ENCODE measurements around the gene ZNF792.
"Not testable (repeated sequence)": the region's sequence is repeated elsewhere in the genome, so short reads cannot be mapped to it uniquely, and the experiment has no call there.

Gene ZNF792

DNA sequence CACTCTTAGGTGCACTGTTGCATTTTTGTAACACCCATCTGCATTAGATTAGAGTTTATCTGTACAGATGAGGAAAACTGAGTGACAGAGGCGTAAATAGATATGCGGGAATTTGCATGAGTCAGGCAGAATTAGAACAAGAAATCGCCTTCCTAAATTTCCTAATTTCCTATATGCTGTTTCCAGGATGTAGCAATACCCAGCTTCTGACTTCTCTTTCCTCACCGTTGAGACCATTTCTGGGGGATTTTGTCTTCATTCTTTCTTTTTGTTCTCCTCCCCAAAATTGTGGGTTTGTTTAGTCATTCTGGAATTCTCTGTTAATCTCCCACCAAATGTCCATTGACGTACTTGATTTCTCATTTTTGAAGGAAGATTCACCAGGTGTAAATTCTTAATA lies 10.6 kb upstream of the ZNF792 start:
- no peaks in the 10 kb centered on the region for H3K4me1 ChIP-seq (ENCODE audit: insufficient read depth, low read length)
- no peaks in the 10 kb centered on the region for H3K36me3 ChIP-seq (ENCODE audit: insufficient read depth, low read length)
- H2AFZ ChIP-seq (ENCODE audit: low read depth, low read length) = no peak overlapping the region

GRCh38 chr19:34972163-34972705 lies 8.2 kb upstream of the ZNF792 start:
- no peak overlapping the region for H3K4me3 ChIP-seq (ENCODE audit: low read length)

More for the DNA sequence above, 10.6 kb upstream of the ZNF792 start:
- peaks cover 4% of the 10 kb centered on the region for H3K9me3 ChIP-seq (ENCODE audit: low read length)
- no peaks in the 10 kb centered on the region for H3K27me3 ChIP-seq (ENCODE audit: insufficient read depth, low read length)
- no peak overlapping the region for H3K4me3 ChIP-seq (ENCODE audit: low read length)

GRCh38 chr19:34970185-34970780 lies 6.3 kb upstream of the ZNF792 start:
- not testable (repeated sequence) for H3K36me3 ChIP-seq (ENCODE audit: insufficient read depth, low read length); H3K9me3 ChIP-seq (ENCODE audit: low read length); H3K27me3 ChIP-seq (ENCODE audit: insufficient read depth, low read length); H3K4me1 ChIP-seq (ENCODE audit: insufficient read depth, low read length); H3K4me3 ChIP-seq (ENCODE audit: low read length); H2AFZ ChIP-seq (ENCODE audit: low read depth, low read length)

More at GRCh38 chr19:34972163-34972705, 8.2 kb upstream of the ZNF792 start:
- no peaks in the 10 kb centered on the region for H3K36me3 ChIP-seq (ENCODE audit: insufficient read depth, low read length)
- no peaks in the 10 kb centered on the region for H3K27me3 ChIP-seq (ENCODE audit: insufficient read depth, low read length)
- H3K9me3 ChIP-seq (ENCODE audit: low read length) = peaks cover 8% of the 10 kb centered on the region
- H2AFZ ChIP-seq (ENCODE audit: low read depth, low read length) = no peak overlapping the region
- no peaks in the 10 kb centered on the region for H3K4me1 ChIP-seq (ENCODE audit: insufficient read depth, low read length)

DNA sequence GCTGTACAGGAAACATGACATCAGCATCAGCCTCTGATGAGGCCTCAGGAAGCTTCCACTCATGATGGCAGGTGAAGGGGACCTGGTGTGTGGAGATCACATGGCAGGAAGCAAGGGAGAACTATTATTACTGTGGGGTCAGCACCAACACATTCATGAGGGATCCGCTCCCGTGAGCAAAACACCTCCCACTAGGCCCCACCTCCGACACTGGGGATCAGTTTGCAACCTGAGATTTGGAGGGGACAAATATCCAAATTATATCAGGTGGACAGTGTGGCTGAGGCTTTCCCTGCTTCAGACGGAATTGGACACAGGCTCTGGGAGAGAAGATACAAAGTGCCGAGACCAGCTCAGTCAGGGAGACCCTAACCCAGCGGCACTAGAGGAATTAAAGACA lies 5.7 kb upstream of the ZNF792 start:
- Histone ChIP-seq H2AFZ (ENCODE audit: low read depth, low read length) (no peak overlapping the region), H3K4me3 (ENCODE audit: low read length) (no peak overlapping the region), H3K9me3 (ENCODE audit: low read length) (peaks cover 7% of the 10 kb centered on the region), H3K27me3 (ENCODE audit: insufficient read depth, low read length) (no peaks in the 10 kb centered on the region), H3K36me3 (ENCODE audit: insufficient read depth, low read length) (no peaks in the 10 kb centered on the region), H3K4me1 (ENCODE audit: insufficient read depth, low read length) (no peaks in the 10 kb centered on the region)

DNA sequence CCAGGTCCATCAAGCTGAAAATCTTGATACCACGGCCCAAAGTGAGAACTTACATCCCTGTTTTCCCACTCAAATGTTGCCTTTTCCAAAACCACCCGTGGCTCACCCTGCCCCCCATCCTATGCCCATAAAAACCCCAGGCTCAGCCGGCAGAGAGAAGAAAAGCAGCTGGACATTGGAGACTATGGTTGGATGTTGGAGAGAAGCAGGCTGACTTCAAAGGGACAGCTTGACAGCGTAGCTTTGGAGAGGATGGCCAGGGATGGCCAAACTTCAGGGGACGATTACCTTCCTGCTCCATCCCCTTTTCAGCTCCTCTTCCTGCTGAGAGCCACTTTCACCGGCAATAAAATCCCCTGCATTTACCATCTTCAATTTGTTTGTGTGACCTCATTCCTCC lies 3.5 kb upstream of the ZNF792 start:
- no peak overlapping the region for H3K4me3 ChIP-seq (ENCODE audit: low read length)
- H2AFZ ChIP-seq (ENCODE audit: low read depth, low read length) = no peak overlapping the region
- H3K4me1 ChIP-seq (ENCODE audit: insufficient read depth, low read length) = no peaks in the 10 kb centered on the region
- no peaks in the 10 kb centered on the region for H3K36me3 ChIP-seq (ENCODE audit: insufficient read depth, low read length)
- no peaks in the 10 kb centered on the region for H3K27me3 ChIP-seq (ENCODE audit: insufficient read depth, low read length)
- peaks cover 7% of the 10 kb centered on the region for H3K9me3 ChIP-seq (ENCODE audit: low read length)

DNA sequence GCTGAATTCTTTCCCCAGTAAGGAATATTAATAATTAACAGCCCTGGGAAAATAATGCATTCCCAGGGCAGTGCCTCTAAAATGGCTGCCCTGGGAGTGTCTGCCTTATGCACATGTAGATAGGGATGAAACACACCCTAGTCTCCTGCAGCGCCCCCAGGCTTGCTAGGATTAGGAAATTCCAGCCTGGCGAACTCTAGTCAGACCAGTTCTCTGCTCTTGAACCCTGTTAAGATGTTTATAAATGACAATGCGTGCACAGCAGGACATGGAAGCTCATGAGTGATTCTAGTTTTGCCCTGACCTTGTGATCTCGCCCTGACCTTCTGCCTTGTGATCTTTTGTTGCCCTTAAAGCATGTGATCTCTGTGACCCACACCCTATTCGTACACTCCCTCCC lies 1.5 kb upstream of the ZNF792 start:
- not testable (repeated sequence) for H3K4me3 ChIP-seq (ENCODE audit: low read length); H3K4me1 ChIP-seq (ENCODE audit: insufficient read depth, low read length); H3K36me3 ChIP-seq (ENCODE audit: insufficient read depth, low read length); H3K27me3 ChIP-seq (ENCODE audit: insufficient read depth, low read length); H2AFZ ChIP-seq (ENCODE audit: low read depth, low read length)
- peaks cover 17% of the 10 kb centered on the region for H3K9me3 ChIP-seq (ENCODE audit: low read length)

DNA sequence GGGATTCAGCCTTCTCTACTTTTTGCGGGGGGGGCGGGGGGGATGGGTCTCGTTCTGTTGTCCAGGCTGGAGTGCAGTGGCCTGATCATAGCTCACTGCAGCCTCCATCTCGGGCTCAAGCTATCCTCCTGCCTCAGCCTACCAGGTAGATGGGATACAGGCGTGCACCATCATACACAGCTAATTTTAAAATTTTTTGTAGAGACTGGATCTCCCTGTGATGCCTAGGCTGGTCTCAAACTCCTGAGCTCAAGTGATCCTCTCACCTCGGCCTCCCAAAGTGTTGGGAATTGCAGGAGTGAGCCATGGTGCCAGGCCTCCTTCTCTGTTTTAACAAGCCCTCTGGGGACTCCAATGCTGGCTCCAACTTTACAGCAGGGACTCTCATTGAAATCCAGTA lies 569 bp upstream of the ZNF792 start:
- Histone ChIP-seq H3K4me3 (ENCODE audit: low read length) (peak overlapping the region; percentile 88), H2AFZ (ENCODE audit: low read depth, low read length) (no peak overlapping the region), H3K4me1 (ENCODE audit: insufficient read depth, low read length) (no peaks in the 10 kb centered on the region), H3K27me3 (ENCODE audit: insufficient read depth, low read length) (no peaks in the 10 kb centered on the region), H3K9me3 (ENCODE audit: low read length) (peaks cover 26% of the 10 kb centered on the region), H3K36me3 (ENCODE audit: insufficient read depth, low read length) (peaks cover 7% of the 10 kb centered on the region)

GRCh38 chr19:34962687-34963572 lies 1.1 kb downstream of the ZNF792 start:
- Histone ChIP-seq H3K9me3 (ENCODE audit: low read length) (peaks cover 38% of the 10 kb centered on the region), H3K36me3 (ENCODE audit: insufficient read depth, low read length) (peaks cover 23% of the 10 kb centered on the region), H3K4me1 (ENCODE audit: insufficient read depth, low read length) (no peaks in the 10 kb centered on the region), H3K4me3 (ENCODE audit: low read length) (peak overlapping the region; percentile 88), H2AFZ (ENCODE audit: low read depth, low read length) (peak overlapping the region; percentile 99), H3K27me3 (ENCODE audit: insufficient read depth, low read length) (no peaks in the 10 kb centered on the region)

- H3K36me3 ChIP-seq (ENCODE audit: insufficient read depth, low read length) = peaks cover 32% of the 10 kb centered on the region
- no peak overlapping the region for H2AFZ ChIP-seq (ENCODE audit: low read depth, low read length)
- no peak overlapping the region for H3K4me3 ChIP-seq (ENCODE audit: low read length)
- H3K4me1 ChIP-seq (ENCODE audit: insufficient read depth, low read length) = no peaks in the 10 kb centered on the region
- H3K27me3 ChIP-seq (ENCODE audit: insufficient read depth, low read length) = no peaks in the 10 kb centered on the region
- H3K9me3 ChIP-seq (ENCODE audit: low read length) = peaks cover 46% of the 10 kb centered on the region
Measured at GRCh38 chr19:34961775-34962686, 2.0 kb downstream of the ZNF792 start.

- H3K36me3 ChIP-seq (ENCODE audit: insufficient read depth, low read length) = peaks cover 35% of the 10 kb centered on the region
- H3K9me3 ChIP-seq (ENCODE audit: low read length) = peaks cover 53% of the 10 kb centered on the region
- H3K27me3 ChIP-seq (ENCODE audit: insufficient read depth, low read length) = no peaks in the 10 kb centered on the region
- H3K4me3 ChIP-seq (ENCODE audit: low read length) = no peak overlapping the region
- H3K4me1 ChIP-seq (ENCODE audit: insufficient read depth, low read length) = no peaks in the 10 kb centered on the region
- no peak overlapping the region for H2AFZ ChIP-seq (ENCODE audit: low read depth, low read length)
Measured at GRCh38 chr19:34960940-34961679, 2.9 kb downstream of the ZNF792 start.

DNA sequence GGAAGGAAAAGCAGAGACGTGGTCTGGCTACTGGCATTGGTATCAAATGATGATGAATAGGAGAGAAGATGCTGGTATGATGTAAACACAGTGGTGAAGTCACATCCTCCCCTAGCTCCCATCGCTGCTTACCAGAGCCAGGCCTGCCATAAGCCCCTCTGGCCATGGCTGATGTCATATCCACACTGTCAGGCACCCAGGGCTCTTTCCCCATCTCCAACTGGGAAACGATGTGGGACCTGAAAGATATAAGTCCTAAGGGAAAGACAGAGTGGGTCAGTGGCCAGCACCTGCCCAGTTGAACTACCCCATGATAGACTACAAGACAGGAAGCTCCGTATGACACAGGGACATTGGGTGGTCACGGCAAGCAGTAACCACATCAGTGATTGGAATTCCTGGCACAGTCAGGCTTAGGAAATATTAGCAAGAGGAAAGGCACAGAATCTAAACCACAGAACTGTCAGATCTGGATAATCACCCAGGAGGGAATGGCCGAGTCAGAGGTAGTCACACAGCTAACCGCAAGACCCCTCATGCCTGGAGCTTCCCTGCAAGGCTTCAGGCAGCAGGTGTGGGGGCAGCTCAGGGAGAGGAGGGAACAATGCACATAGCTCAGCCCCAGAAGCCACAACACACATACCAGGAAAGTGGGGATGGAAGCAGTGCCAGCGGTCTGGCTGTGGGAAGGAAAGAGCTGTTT lies 3.8 kb downstream of the ZNF792 start:
- no peaks in the 10 kb centered on the region for H3K27me3 ChIP-seq (ENCODE audit: insufficient read depth, low read length)
- H3K4me3 ChIP-seq (ENCODE audit: low read length) = no peak overlapping the region
- H3K9me3 ChIP-seq (ENCODE audit: low read length) = peaks cover 55% of the 10 kb centered on the region
- H3K36me3 ChIP-seq (ENCODE audit: insufficient read depth, low read length) = peaks cover 35% of the 10 kb centered on the region
- no peak overlapping the region for H2AFZ ChIP-seq (ENCODE audit: low read depth, low read length)
- no peaks in the 10 kb centered on the region for H3K4me1 ChIP-seq (ENCODE audit: insufficient read depth, low read length)

DNA sequence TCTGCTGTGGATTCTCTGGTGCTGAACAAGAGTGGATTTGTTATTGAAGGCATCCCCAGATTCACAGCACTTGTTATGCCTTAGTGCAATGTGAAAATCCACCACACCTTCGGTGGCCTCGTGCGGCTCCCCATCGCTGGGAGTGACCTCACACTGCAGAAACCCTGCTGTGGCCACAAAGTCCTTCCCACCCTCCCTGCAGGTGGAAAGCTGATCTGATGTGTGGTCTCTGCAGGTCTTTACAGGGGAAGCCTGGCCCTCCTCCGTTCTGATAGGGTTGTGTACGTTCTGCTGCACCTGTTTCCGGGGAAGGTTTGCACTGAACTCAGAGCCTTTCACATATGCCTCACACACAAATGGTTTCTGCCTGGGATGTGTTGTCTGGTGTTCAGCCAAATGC lies 5.0 kb downstream of the ZNF792 start:
- no peaks in the 10 kb centered on the region for H3K4me1 ChIP-seq (ENCODE audit: insufficient read depth, low read length)
- H3K9me3 ChIP-seq (ENCODE audit: low read length) = peaks cover 55% of the 10 kb centered on the region
- peaks cover 35% of the 10 kb centered on the region for H3K36me3 ChIP-seq (ENCODE audit: insufficient read depth, low read length)
- no peak overlapping the region for H3K4me3 ChIP-seq (ENCODE audit: low read length)
- no peak overlapping the region for H2AFZ ChIP-seq (ENCODE audit: low read depth, low read length)
- no peaks in the 10 kb centered on the region for H3K27me3 ChIP-seq (ENCODE audit: insufficient read depth, low read length)

Data from neuron (in vitro differentiated cells).